DMS53 (cell line): ENCODE data around the gene B4GALT1.
A peak's percentile ranks its signal among the peaks of the same experiment; 100 is the strongest.
"Not testable (repeated sequence)": the region's sequence is repeated elsewhere in the genome, so short reads cannot be mapped to it uniquely, and the experiment has no call there.

ENCODE experiments used
- DNase-seq: peaks from one replicate; lab custom pipeline; 2025; lab: John Stamatoyannopoulos, UW

The B4GALT1 gene

GRCh38 chr9:33185406-33185805 lies 18.3 kb upstream of the B4GALT1 start:
- no peak for DNase-seq

- no peak for DNase-seq
Observed at GRCh38 chr9:33184963-33185362, 17.8 kb upstream of the B4GALT1 start.

GRCh38 chr9:33182519-33182918 lies 15.4 kb upstream of the B4GALT1 start:
- no peak for DNase-seq

- DNase-seq = no peak
Observed at GRCh38 chr9:33180526-33181184, 13.5 kb upstream of the B4GALT1 start.

GRCh38 chr9:33178972-33179697 lies 12.0 kb upstream of the B4GALT1 start:
- no peak for DNase-seq

GRCh38 chr9:33177639-33178038 lies 10.5 kb upstream of the B4GALT1 start:
- peak; percentile 25 for DNase-seq

- no peak for DNase-seq
Observed at GRCh38 chr9:33177086-33177485, 9.9 kb upstream of the B4GALT1 start.

GRCh38 chr9:33175649-33176325 lies 8.7 kb upstream of the B4GALT1 start:
- no peak for DNase-seq

- DNase-seq = no peak
Observed at GRCh38 chr9:33172256-33173238, 5.4 kb upstream of the B4GALT1 start.

- DNase-seq = peak; percentile 64
Observed at GRCh38 chr9:33170464-33171415, 3.6 kb upstream of the B4GALT1 start.

- no peak for DNase-seq
Observed at GRCh38 chr9:33168941-33169544, 1.9 kb upstream of the B4GALT1 start.

- peak; percentile 46 for DNase-seq
Observed at GRCh38 chr9:33167972-33168461, 881 bp upstream of the B4GALT1 start.

- peak; percentile 57 for DNase-seq
Observed at GRCh38 chr9:33166231-33167083, 679 bp downstream of the B4GALT1 start.

- DNase-seq = peak; percentile 79
Observed at GRCh38 chr9:33165263-33166151, 1.6 kb downstream of the B4GALT1 start.

GRCh38 chr9:33164921-33165262 lies 2.2 kb downstream of the B4GALT1 start:
- DNase-seq = not testable (repeated sequence)

- no peak for DNase-seq
Observed at GRCh38 chr9:33164138-33164809, 2.9 kb downstream of the B4GALT1 start.

- DNase-seq = no peak
Observed at GRCh38 chr9:33163433-33164137, 3.6 kb downstream of the B4GALT1 start.
